Natural killer cell (primary cell): ENCODE results near the gene HLA-DMA. TPM values are rescaled to one million over a fixed set of nuclear protein-coding genes. Genes with fewer than 3 reads are reported as not detected.
"Not testable (repeated sequence)": the region's sequence is repeated elsewhere in the genome, so short reads cannot be mapped to it uniquely, and the experiment has no call there.

Source experiments
- ATAC-seq, 3 donors: fragments of 150-1000 bp in 2 of 3; fragments of 200-7000 bp in 1 of 3; cut with Tn5 transposase; 1 replicate in 1 of 3; 2 replicates in 2 of 3; pipeline ENCODE4 v1.10.0; 2021; ENCODE audit warnings: mild to moderate bottlenecking in 2 of 3, moderate library complexity in 2 of 3
- DNase-seq, 2 donors: peaks; one replicate each; pipeline versions ENCODE4 v3.0.0 to v3.0.0-alpha.2; 2013 to 2021; ENCODE audit warnings: mixed read lengths in 1 of 2
- H3K27ac ChIP-seq: one replicate; pipeline ENCODE4 v1.5.1; 2013; ENCODE audit warnings: mild to moderate bottlenecking, low read length
- H3K27me3 ChIP-seq: one replicate; pipeline ENCODE4 v1.6.1; 2013; ENCODE audit warnings: low read length; ENCODE audit not compliant: control insufficient read depth, insufficient read depth
- H3K36me3 ChIP-seq: one replicate; pipeline ENCODE4 v1.6.1; 2013; ENCODE audit warnings: low read length; ENCODE audit not compliant: control insufficient read depth, insufficient read depth
- H3K4me1 ChIP-seq: one replicate; pipeline ENCODE4 v1.6.1; 2013; ENCODE audit warnings: low read length; ENCODE audit not compliant: control insufficient read depth, insufficient read depth
- H3K4me3 ChIP-seq: one replicate; pipeline ENCODE4 v1.5.1; 2013; ENCODE audit warnings: low read length
- H3K9me3 ChIP-seq: one replicate; pipeline ENCODE4 v1.6.1; 2013; ENCODE audit warnings: low read length; ENCODE audit not compliant: control insufficient read depth, insufficient read depth
- H3K27ac Mint-ChIP-seq, 2 donors: one replicate each; pipeline ENCODE4 v1.8.0; 2022; ENCODE audit warnings: mild to moderate bottlenecking in 2 of 2, mixed read lengths in 2 of 2, moderate library complexity in 1 of 2
- H3K27me3 Mint-ChIP-seq, 2 donors: one replicate each; pipeline ENCODE4 v1.8.0; 2022; ENCODE audit warnings: low read depth in 2 of 2, mixed read lengths in 2 of 2
- H3K36me3 Mint-ChIP-seq: one replicate; pipeline ENCODE4 v1.8.0; 2022; ENCODE audit warnings: mixed read lengths
- H3K4me1 Mint-ChIP-seq, 2 donors: one replicate each; pipeline ENCODE4 v1.8.0; 2022; ENCODE audit warnings: mixed read lengths in 2 of 2
- H3K4me3 Mint-ChIP-seq: one replicate; pipeline ENCODE4 v1.8.0; 2022; ENCODE audit warnings: mild to moderate bottlenecking, moderate library complexity, mixed read lengths
- H3K9me3 Mint-ChIP-seq, 2 donors: one replicate each; pipeline ENCODE4 v1.8.0; 2022; ENCODE audit warnings: mixed read lengths in 2 of 2
- WGBS: methylation state at CpG from one replicate; pipeline ENCODE4 v1.1.7; 2013; ENCODE audit warnings: missing lambda C conversion rate; ENCODE audit not compliant: insufficient coverage; 5-methylcytosine and 5-hydroxymethylcytosine counted together
- intact Hi-C: fragments of 100-400 bp; cut with micrococcal nuclease; formaldehyde crosslinking; loops from one replicate; pipeline ENCODE4 v1.14.2; 2022
- total RNA-seq, 4 donors: library from RNA; stranded (reverse); fragments of 120-200 nt in 1 of 4; gene quantifications; one replicate each; pipeline versions ENCODE4 v1.2.3 to v1.2.4, GENCODE V29; 2013 to 2022
- TF ChIP-seq, protein P1 (sequence below): fragments of 200-600 bp; IDR thresholded peaks from one replicate; pipeline ENCODE4 v1.8.0; 2022; ENCODE audit warnings: antibody characterized with exemption

Gene HLA-DMA
- total RNA-seq, 3 donors from 2014 or later (not counting 1 experiment from before 2014, with no cell fraction given): 39.2 to 57.5 (median 48.1) TPM

DNA sequence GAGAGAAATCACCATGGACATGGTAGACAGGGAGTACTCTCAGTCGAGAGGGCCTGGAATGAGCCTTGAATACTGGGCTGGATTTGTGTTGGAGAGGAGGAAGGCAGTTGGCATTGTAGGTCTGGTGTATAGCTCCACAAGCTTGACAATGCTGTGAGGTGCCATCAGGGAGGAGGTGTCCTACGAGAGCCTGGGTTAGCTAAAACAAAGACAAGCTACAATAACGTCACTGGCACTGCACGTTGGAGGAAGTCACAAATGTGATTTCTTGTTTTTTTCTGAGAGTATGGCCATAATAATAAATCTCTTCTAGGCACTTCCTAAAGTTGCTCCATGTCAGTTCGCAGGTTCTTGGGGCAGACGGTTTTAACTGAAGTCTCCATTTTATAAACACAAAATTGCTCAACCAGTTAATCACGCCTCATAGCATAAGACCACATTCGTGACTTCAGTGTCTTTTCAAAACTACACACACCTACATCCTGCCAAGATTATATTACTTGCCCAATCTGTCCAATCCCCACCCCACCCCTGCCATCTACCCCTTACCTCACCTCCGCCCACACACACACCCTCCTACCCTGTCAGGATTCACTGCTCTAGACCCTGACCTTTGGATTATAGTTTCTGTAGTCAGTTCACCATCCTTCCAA lies 7.7 kb downstream of the HLA-DMA start:
- intact Hi-C loops: loop anchor here (10.0 kb wide), 1 partner anchor 260 kb away; no protein-coding TSS in a partner anchor
- H3K27me3 ChIP-seq: no peaks in the 10 kb centered on the region
- whole genome bisulfite sequencing: 24% methylated on average over 9 of the region's 9 CpGs
- Mint-ChIP-seq H3K36me3 (no peaks in the 10 kb centered on the region), H3K4me1 (peaks cover 62% of the 10 kb centered on the region in 2 donors), H3K27ac (peak overlapping the region; percentile 92 to 98), H3K27me3 (no peaks in the 10 kb centered on the region), H3K9me3 (no peaks in the 10 kb centered on the region), H3K4me3 (peak overlapping the region; percentile 69)
- ATAC-seq (peak; percentile 56 to 75 (median 56)), DNase-seq (peak in 1 of 2 donors; percentile 56)
- H3K27ac ChIP-seq: peak overlapping the region; percentile 82
- no peaks in the 10 kb centered on the region for H3K36me3 ChIP-seq
- peaks cover 66% of the 10 kb centered on the region for H3K4me1 ChIP-seq
- H3K9me3 ChIP-seq: no peaks in the 10 kb centered on the region
- H3K4me3 ChIP-seq: no peak overlapping the region
- TF ChIP-seq, protein P1, sequence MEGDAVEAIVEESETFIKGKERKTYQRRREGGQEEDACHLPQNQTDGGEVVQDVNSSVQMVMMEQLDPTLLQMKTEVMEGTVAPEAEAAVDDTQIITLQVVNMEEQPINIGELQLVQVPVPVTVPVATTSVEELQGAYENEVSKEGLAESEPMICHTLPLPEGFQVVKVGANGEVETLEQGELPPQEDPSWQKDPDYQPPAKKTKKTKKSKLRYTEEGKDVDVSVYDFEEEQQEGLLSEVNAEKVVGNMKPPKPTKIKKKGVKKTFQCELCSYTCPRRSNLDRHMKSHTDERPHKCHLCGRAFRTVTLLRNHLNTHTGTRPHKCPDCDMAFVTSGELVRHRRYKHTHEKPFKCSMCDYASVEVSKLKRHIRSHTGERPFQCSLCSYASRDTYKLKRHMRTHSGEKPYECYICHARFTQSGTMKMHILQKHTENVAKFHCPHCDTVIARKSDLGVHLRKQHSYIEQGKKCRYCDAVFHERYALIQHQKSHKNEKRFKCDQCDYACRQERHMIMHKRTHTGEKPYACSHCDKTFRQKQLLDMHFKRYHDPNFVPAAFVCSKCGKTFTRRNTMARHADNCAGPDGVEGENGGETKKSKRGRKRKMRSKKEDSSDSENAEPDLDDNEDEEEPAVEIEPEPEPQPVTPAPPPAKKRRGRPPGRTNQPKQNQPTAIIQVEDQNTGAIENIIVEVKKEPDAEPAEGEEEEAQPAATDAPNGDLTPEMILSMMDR: no peak

DNA sequence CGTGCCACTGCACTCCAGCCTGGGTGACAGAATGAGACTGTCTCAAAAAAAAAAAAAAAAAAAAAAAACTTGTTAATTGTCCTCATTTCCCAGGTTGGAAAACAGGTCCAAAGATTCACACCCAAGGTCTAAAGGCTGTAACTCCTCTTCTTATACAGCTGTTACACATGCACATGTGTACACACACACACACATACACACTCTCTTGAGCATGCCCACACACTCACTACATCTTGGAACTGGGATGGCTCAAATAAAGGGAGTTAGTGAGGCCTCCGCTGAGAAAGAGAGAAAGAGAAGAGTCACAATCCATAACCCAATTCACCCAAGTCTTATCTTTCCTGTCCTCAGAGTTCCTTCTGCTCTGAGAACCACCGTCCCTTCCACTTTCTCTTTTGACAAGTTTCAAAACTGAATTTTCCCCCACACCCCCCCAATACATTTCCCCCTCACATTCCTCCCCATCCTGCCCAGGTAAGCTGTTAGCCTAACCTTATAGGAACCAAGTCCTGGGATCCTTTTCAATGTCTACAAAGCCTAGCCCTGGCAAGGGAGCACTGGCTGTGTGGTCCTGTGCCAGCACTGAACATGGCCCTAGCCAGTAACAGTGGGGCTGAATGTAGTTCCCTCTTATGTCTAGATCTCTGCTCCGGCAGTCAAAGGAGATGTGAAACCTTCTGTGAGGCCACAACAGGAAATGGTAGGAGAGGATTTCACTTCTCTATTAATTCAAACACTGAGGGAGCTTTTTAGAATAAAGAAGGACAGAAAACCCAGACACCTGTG lies 8.8 kb downstream of the HLA-DMA start:
- Mint-ChIP-seq H3K9me3 (no peaks in the 10 kb centered on the region), H3K27me3 (no peaks in the 10 kb centered on the region), H3K4me3 (peak overlapping the region; percentile 69), H3K4me1 (peaks cover 61 to 62% of the 10 kb centered on the region in 2 donors), H3K36me3 (no peaks in the 10 kb centered on the region), H3K27ac (peak overlapping the region; percentile 92 to 98)
- Histone ChIP-seq H3K4me1 (peaks cover 64% of the 10 kb centered on the region), H3K9me3 (no peaks in the 10 kb centered on the region), H3K4me3 (peak overlapping the region; percentile 27), H3K36me3 (no peaks in the 10 kb centered on the region), H3K27me3 (no peaks in the 10 kb centered on the region), H3K27ac (peak overlapping the region; percentile 82)
- DNase-seq (peak in 1 of 2 donors; percentile 73), ATAC-seq (peak; percentile 27 to 66 (median 43))
- TF ChIP-seq, protein P1: no peak
- 10% methylated on average over 2 of the region's 4 CpGs for WGBS
- intact Hi-C loops: loop anchor here (5.0 to 10.0 kb wide), 2 partner anchors 52 to 259 kb away; no protein-coding TSS in a partner anchor

DNA sequence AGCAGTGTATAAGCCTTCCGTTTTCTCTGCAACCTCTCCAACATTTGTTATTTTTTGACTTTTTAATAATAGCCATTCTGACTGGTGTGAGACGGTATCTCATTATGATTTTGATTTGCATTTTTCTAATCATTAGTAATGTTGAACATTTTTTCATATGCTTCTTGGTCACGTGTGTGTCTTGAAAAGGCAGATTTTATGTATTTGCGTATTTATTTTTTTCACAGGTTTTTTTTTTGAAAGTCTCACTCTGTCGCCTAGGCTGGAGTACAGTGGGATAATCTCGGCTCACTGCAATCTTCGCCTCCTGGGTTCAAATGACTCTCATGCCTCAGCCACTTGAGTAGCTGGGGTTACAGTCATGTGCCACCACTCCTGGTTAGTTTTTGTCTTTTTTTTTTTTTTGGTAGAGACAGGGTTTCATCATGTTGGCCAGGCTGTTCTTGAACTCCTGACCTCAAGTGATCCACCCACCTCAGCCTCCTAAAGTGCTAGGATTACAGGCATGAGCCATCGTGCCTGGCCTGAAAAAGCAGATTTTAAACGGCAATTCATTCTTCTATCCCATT lies 10.3 kb downstream of the HLA-DMA start:
- WGBS: 87% methylated on average over 8 of the region's 9 CpGs
- peaks cover 11% of the 10 kb centered on the region for H3K36me3 ChIP-seq
- Mint-ChIP-seq H3K27ac (peak overlapping the region; percentile 92 to 98), H3K4me3 (peak overlapping the region; percentile 55), H3K4me1 (peaks cover 61 to 62% of the 10 kb centered on the region in 2 donors)
- H3K27ac ChIP-seq: peak overlapping the region; percentile 44
- DNase-seq, ATAC-seq, H3K4me3 ChIP-seq, H3K9me3 Mint-ChIP-seq, H3K36me3 Mint-ChIP-seq, H3K27me3 ChIP-seq, H3K9me3 ChIP-seq, H3K27me3 Mint-ChIP-seq: not testable (repeated sequence)
- intact Hi-C loops: loop anchor here (5.0 to 10.0 kb wide), 2 partner anchors 50 to 258 kb away; no protein-coding TSS in a partner anchor
- peaks cover 69% of the 10 kb centered on the region for H3K4me1 ChIP-seq
